Colonic mucosa (tissue), 4 donors: ENCODE results near the gene TIMM23. TPM values are rescaled to one million over a fixed set of nuclear protein-coding genes. Genes with fewer than 3 reads are reported as not detected.
"Not testable (repeated sequence)": the region's sequence is repeated elsewhere in the genome, so short reads cannot be mapped to it uniquely, and the experiment has no call there.

Experiments
- DNase-seq: peaks from one replicate; pipeline ENCODE4 v3.0.0-alpha.2; 2020
- H3K27ac ChIP-seq: fragments of 200-600 bp; one replicate; pipeline ENCODE4 v1.8.0; 2021
- H3K27me3 ChIP-seq: fragments of 200-600 bp; one replicate; pipeline ENCODE4 v1.8.0; 2021
- H3K36me3 ChIP-seq: fragments of 200-600 bp; one replicate; pipeline ENCODE4 v1.8.0; 2021
- H3K4me1 ChIP-seq: fragments of 200-600 bp; one replicate; pipeline ENCODE4 v1.8.0; 2021; ENCODE audit warnings: mild to moderate bottlenecking
- H3K4me3 ChIP-seq: fragments of 200-600 bp; one replicate; pipeline ENCODE4 v1.8.0; 2021
- H3K9ac ChIP-seq, 2 donors: one replicate each; pipeline ENCODE4 v1.7.0; 2013; ENCODE audit warnings: control low read depth in 2 of 2, low read depth in 2 of 2, low read length in 2 of 2
- H3K9me3 ChIP-seq: fragments of 200-600 bp; one replicate; pipeline ENCODE4 v1.8.0; 2021
- intact Hi-C: fragments of 100-400 bp; cut with DNase I; formaldehyde crosslinking; loops from one replicate; pipeline ENCODE4 v1.14.1; 2022
- total RNA-seq, 2 donors: library from RNA; stranded (reverse); fragmentation: NEBNext Ultra II Directional in 1 of 2; extraction: Animal tissue kit (Norgen Biotek cat#: 25700) in 1 of 2; gene quantifications; one replicate each; pipeline ENCODE4 v1.2.1, GENCODE V29; 2021
- TF ChIP-seq, protein P1 (sequence below): fragments of 200-600 bp; IDR thresholded peaks from one replicate; pipeline ENCODE4 v1.8.0; 2022; ENCODE audit warnings: antibody characterized with exemption, mild to moderate bottlenecking
- donor health status: healthy.
- donor health status: DM: no; HTN: no; CAD: no.
- donor health status: DM: no; HTN: no; CAD: no.

Gene TIMM23
- total RNA-seq, 2 donors from 2014 or later, result 42.8 to 73.1 TPM

DNA sequence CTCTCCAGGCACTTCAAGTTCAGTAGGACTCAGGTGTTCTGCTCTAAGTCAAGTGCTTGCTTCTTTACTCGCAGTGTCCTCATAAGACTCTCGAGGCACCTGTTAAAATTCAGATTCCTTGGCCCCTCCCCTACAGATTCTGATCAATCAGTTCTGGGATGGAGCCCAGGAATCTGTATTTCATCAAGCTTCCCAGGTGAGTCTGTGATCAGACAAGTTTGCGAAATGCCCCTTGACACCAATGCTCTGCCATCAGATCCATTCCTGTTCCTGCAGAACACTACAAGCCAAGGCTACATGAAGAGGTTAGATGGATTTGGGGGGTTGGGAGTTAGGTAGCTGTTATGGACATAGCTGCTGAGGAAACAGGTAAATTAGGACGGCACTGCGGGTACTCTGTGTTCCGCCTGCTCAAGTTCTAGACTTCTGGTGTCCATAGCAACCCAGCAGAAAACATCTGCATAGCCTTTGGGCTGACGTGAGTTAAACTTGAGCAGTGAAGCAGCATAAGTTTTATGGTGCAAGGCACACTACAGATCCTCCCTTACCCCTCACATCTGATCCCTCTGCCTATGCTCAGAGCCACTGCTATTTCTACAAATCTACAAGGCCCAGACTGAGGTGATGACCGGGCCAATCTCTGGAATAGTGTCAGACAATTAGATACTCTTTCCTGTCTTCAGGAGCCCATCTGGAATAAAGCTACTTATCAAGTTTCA is 65.0 kb downstream of the TIMM23 start:
- H3K27me3 ChIP-seq, result no peaks in the 10 kb centered on the region
- H3K4me3 ChIP-seq, result no peak overlapping the region
- intact Hi-C loops, result no loop called here
- H3K27ac ChIP-seq, result no peak overlapping the region
- no peak for DNase-seq
- TF ChIP-seq, protein P1, sequence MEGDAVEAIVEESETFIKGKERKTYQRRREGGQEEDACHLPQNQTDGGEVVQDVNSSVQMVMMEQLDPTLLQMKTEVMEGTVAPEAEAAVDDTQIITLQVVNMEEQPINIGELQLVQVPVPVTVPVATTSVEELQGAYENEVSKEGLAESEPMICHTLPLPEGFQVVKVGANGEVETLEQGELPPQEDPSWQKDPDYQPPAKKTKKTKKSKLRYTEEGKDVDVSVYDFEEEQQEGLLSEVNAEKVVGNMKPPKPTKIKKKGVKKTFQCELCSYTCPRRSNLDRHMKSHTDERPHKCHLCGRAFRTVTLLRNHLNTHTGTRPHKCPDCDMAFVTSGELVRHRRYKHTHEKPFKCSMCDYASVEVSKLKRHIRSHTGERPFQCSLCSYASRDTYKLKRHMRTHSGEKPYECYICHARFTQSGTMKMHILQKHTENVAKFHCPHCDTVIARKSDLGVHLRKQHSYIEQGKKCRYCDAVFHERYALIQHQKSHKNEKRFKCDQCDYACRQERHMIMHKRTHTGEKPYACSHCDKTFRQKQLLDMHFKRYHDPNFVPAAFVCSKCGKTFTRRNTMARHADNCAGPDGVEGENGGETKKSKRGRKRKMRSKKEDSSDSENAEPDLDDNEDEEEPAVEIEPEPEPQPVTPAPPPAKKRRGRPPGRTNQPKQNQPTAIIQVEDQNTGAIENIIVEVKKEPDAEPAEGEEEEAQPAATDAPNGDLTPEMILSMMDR, result no peak
- H3K9me3 ChIP-seq, result no peaks in the 10 kb centered on the region
- H3K36me3 ChIP-seq, result no peaks in the 10 kb centered on the region
- H3K4me1 ChIP-seq, result no peaks in the 10 kb centered on the region
- no peak overlapping the region for H3K9ac ChIP-seq

DNA sequence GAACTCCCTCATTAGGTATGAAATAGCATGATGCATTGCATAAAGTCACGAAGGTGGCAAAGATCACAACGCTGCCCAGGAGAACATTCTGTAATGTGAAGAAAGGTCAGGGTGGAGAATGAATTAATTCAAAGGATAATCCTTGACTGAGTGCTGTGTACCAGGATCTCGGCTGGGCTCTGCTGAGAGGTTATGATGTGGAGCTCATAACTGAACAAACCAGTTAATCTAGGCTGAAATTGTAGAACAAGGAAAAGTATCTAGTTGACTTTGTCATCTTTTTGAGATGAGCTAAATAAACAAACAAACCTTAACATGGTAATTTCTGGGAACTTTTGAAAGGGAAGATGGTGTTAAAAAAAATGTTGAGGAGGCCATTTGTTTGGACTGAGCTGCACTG is 67.7 kb downstream of the TIMM23 start:
- Histone ChIP-seq H3K4me1 (no peaks in the 10 kb centered on the region), H3K36me3 (no peaks in the 10 kb centered on the region), H3K27ac (no peak overlapping the region), H3K9ac (no peak overlapping the region), H3K4me3 (no peak overlapping the region), H3K9me3 (no peaks in the 10 kb centered on the region), H3K27me3 (no peaks in the 10 kb centered on the region)
- intact Hi-C loops, result no loop called here
- DNase-seq, result no peak
- TF ChIP-seq, protein P1, result no peak

DNA sequence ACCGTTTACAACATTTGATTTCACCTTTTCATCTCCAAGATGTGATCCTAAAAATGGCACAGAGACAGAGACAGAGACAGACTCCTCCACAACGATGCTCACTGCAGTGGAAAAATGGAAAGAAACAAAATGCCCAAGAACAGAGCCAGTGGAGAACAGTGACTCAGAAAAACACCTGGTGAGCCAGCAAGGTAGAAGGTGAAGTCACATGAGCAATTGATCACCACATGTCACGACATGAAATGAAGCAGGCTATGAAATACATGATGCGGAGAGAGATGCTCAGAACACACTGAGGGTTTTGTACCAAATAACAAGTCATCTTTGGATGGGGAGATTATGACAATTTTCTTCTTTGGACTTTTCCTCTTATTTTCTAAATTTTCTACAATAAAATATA is 70.2 kb downstream of the TIMM23 start:
- no peak overlapping the region for H3K4me3 ChIP-seq
- H3K9ac ChIP-seq, result no peak overlapping the region
- intact Hi-C loops, result no loop called here
- no peaks in the 10 kb centered on the region for H3K36me3 ChIP-seq
- TF ChIP-seq, protein P1, result no peak
- no peak for DNase-seq
- no peak overlapping the region for H3K27ac ChIP-seq
- H3K27me3 ChIP-seq, result no peaks in the 10 kb centered on the region
- no peaks in the 10 kb centered on the region for H3K4me1 ChIP-seq
- no peaks in the 10 kb centered on the region for H3K9me3 ChIP-seq

DNA sequence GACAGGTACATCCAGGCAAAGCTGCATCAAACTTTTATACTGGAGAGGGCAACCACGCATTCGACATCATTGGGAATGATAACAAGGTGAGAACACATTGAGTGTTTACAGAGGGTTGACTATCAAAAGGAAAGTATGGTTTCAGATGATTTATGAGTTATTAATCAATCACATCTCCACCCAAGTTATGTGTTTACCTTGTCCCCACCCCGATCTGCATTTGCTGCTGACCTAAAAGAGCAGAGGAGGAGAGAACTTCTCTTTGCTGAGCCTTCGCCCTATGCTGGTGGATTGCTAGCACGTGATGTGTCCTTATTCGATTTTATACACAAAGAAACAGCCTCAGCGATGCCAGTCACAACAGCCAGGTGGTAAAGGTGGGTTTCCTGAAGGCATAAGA is 74.0 kb downstream of the TIMM23 start, which contains the start of gene MSMB:
Gene MSMB (minus strand): TSS at position 9 of the 400 bp plus-strand sequence. CDS start 32 bp downstream, outside the sequence.
- DNase-seq, result no peak
- no peaks in the 10 kb centered on the region for H3K27me3 ChIP-seq
- H3K9me3 ChIP-seq, result no peaks in the 10 kb centered on the region
- no peak within 1 kb of the TSS for H3K9ac ChIP-seq
- H3K27ac ChIP-seq, result no peak within 1 kb of the TSS
- intact Hi-C loops, result no loop called here
- no peak within 1 kb of the TSS for H3K4me3 ChIP-seq
- TF ChIP-seq, protein P1, result no peak
- H3K4me1 ChIP-seq, result no peaks in the 10 kb centered on the region
- no peaks in the 10 kb centered on the region for H3K36me3 ChIP-seq

DNA sequence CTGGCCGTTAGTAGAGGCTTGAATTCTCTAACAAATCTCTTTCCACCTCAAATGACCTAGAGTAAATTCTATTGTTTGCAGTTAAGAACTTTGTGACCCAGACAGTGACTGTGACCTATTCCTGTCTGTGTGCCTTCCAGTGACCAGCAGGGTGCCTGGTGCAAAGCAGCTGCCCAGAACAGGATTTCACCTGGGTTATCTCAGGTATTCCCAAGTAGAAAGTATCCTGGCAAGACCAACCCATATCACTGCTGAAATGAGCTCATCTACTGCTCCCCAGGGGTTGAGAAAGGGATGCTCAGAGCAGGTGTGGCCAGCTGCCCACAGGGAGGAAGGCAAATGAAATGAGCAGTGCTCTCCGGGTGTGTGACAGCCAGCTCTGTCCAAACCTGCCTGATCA is 75.9 kb downstream of the TIMM23 start:
- Histone ChIP-seq H3K9me3 (no peaks in the 10 kb centered on the region), H3K9ac (no peak overlapping the region), H3K36me3 (no peaks in the 10 kb centered on the region), H3K27ac (no peak overlapping the region), H3K4me1 (no peaks in the 10 kb centered on the region), H3K27me3 (no peaks in the 10 kb centered on the region), H3K4me3 (no peak overlapping the region)
- DNase-seq, result no peak
- TF ChIP-seq, protein P1, result no peak
- intact Hi-C loops, result no loop called here

DNA sequence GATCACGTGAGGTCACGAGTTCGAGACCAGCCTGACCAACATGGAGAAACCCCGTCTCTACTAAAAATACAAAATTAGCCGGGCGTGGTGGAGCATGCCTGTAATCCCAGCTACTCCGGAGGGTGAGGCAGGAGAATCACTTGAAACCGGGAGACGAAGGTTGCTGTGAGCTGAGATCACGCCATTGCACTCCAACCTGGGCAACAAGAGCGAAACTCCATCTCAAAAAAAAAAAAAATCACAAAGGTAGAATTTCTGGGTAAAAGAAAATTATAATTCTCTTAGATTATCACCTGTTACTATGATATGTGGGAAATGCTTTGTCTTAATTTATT is 77.2 kb downstream of the TIMM23 start:
- intact Hi-C loops, H3K4me1 ChIP-seq, H3K9me3 ChIP-seq, H3K9ac ChIP-seq, H3K27me3 ChIP-seq, H3K4me3 ChIP-seq, H3K36me3 ChIP-seq, DNase-seq, H3K27ac ChIP-seq: not testable (repeated sequence)
